ENCODE measurements around the gene SLC9A3.

SLC9A3 gene

DNA sequence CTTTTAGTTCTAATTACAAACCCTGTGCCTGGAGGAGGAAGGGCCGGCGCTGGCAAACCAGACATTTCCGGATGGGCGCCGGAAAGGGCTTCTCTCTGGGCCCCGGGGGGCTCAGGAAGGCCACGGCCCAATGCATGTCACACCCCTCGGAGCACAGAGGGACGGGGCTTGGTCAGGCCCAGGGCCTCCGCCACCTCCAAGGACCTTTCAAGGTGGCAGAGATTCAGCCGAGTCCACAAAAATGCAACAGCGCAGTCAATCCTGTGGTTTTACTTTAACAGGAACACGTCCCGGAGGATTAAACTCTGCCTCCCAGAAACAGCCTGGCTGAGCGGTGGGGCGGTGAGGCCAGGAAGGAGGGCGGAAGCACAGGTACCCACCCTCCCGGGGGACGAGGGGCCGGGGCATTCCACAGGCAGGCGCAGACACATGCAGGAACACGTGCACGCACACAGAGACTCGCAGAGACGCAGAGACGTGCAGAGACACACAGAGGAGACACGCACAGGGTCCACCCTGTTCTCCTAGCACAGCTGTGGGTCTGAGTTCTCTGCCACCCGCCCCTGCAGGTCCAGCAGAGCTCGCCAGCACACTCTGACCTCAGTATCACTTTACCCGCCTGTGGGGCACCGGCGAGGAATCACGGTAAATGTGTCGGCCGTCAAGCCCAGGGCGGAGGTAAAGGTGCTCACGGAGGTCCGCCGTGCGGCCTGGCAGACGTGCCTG, 23.0 kb downstream of the SLC9A3 start:
- TF ChIP-seq ZNF8 (CRISPR knock-in tag; IDR thresholded peaks at IDR 0.05) (no peak), ARNTL (CRISPR knock-in tag; IDR thresholded peaks at IDR 0.05; ENCODE audit: borderline replicate concordance, low read depth) (no peak), ESRRG (CRISPR knock-in tag; IDR thresholded peaks at IDR 0.05) (no peak), OSR1 (CRISPR knock-in tag; IDR thresholded peaks at IDR 0.05) (no peak)
- TF ChIP-seq, protein P1, sequence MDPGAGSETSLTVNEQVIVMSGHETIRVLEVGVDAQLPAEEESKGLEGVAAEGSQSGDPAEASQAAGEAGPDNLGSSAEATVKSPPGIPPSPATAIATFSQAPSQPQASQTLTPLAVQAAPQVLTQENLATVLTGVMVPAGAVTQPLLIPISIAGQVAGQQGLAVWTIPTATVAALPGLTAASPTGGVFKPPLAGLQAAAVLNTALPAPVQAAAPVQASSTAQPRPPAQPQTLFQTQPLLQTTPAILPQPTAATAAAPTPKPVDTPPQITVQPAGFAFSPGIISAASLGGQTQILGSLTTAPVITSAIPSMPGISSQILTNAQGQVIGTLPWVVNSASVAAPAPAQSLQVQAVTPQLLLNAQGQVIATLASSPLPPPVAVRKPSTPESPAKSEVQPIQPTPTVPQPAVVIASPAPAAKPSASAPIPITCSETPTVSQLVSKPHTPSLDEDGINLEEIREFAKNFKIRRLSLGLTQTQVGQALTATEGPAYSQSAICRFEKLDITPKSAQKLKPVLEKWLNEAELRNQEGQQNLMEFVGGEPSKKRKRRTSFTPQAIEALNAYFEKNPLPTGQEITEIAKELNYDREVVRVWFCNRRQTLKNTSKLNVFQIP (CRISPR knock-in tag; IDR thresholded peaks at IDR 0.05; ENCODE audit: borderline replicate concordance, low read depth) = no peak
- TF ChIP-seq, protein P2, sequence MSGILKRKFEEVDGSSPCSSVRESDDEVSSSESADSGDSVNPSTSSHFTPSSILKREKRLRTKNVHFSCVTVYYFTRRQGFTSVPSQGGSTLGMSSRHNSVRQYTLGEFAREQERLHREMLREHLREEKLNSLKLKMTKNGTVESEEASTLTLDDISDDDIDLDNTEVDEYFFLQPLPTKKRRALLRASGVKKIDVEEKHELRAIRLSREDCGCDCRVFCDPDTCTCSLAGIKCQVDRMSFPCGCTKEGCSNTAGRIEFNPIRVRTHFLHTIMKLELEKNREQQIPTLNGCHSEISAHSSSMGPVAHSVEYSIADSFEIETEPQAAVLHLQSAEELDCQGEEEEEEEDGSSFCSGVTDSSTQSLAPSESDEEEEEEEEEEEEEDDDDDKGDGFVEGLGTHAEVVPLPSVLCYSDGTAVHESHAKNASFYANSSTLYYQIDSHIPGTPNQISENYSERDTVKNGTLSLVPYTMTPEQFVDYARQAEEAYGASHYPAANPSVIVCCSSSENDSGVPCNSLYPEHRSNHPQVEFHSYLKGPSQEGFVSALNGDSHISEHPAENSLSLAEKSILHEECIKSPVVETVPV (CRISPR knock-in tag; IDR thresholded peaks at IDR 0.05) = no peak
- ATAC-seq = no peak

DNA sequence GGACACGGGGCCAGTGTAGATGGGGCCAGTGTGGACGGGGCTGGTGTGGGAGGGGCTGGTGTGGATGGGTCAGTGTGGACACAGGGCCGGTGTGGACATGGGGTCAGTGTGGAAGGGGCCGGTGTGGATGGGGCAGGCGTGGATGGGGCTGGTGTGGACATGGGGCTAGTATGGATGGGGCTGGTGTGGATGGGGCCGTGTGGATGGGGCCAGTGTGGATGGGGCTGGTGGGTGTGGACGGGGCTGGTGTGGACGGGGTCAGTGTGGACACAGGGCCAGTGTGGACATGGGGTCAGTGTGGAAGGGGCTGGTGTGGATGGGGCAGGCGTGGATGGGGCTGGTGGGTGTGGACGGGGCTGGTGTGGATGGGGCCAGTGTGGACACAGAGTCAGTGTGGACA, 23.8 kb downstream of the SLC9A3 start:
- no peak for ATAC-seq

DNA sequence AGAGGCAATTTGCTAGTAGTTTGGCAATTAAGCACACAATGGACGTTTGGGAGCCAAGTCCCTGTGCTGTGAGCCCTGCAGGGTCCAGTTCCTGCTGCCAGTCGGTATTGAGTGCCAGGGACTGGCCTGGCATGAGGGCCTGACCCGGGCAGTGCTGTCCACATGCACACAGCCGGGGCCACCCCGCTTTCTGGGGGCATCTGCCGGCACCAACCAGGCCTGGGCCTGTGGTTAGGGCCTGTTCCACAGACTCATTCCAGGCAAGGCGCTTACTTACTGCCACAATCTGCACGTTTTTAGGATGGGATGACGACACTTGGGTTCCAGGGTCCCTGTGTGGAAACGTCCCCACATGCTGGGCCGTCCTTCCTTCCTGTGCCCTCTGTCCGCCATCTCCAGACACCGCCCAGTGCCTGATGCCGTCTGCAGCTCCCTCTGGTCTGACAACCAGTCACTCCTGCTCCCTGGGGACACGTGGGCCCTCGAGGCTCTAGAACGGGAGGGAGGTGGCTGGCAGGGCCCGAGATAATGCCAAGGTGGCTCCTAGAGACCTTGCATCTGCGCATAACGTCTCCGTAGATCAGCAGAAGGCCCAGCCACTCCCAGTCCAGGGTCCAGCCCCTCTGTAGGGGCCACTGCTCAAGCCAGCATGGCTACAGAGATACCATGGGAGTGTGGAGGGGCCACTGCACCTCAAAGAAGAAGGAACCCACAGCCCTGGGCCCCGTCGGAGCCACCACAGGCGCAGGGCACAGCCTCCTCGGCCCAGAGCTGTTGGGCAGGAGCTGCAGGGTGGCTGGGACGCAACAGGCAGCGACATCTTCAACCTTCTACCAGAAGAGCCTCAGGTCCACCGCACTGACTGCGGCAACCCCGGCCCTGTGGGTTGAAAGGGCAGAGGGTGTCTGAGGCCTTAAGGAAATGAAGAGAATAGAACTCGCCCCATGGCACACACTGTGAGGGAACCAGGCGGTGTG, 24.7 kb downstream of the SLC9A3 start:
- no peak for ATAC-seq
- TF ChIP-seq, protein P2 (CRISPR knock-in tag; IDR thresholded peaks at IDR 0.05) = no peak
- no peak for TF ChIP-seq OSR1 (CRISPR knock-in tag; IDR thresholded peaks at IDR 0.05)

More for the DNA sequence above, 23.8 kb downstream of the SLC9A3 start:
- TF ChIP-seq, protein P3, sequence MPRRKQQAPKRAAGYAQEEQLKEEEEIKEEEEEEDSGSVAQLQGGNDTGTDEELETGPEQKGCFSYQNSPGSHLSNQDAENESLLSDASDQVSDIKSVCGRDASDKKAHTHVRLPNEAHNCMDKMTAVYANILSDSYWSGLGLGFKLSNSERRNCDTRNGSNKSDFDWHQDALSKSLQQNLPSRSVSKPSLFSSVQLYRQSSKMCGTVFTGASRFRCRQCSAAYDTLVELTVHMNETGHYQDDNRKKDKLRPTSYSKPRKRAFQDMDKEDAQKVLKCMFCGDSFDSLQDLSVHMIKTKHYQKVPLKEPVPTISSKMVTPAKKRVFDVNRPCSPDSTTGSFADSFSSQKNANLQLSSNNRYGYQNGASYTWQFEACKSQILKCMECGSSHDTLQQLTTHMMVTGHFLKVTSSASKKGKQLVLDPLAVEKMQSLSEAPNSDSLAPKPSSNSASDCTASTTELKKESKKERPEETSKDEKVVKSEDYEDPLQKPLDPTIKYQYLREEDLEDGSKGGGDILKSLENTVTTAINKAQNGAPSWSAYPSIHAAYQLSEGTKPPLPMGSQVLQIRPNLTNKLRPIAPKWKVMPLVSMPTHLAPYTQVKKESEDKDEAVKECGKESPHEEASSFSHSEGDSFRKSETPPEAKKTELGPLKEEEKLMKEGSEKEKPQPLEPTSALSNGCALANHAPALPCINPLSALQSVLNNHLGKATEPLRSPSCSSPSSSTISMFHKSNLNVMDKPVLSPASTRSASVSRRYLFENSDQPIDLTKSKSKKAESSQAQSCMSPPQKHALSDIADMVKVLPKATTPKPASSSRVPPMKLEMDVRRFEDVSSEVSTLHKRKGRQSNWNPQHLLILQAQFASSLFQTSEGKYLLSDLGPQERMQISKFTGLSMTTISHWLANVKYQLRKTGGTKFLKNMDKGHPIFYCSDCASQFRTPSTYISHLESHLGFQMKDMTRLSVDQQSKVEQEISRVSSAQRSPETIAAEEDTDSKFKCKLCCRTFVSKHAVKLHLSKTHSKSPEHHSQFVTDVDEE (CRISPR knock-in tag; IDR thresholded peaks at IDR 0.05) = no peak
- TF ChIP-seq ZNF8 (CRISPR knock-in tag; IDR thresholded peaks at IDR 0.05) (no peak), ZFP3 (CRISPR knock-in tag; IDR thresholded peaks at IDR 0.05) (no peak), ZNF565 (CRISPR knock-in tag; conservative IDR thresholded peaks at IDR 0.05; ENCODE audit: low read depth) (no peak), TOX (CRISPR knock-in tag; IDR thresholded peaks at IDR 0.05; ENCODE audit: borderline replicate concordance) (no peak), ARNTL (CRISPR knock-in tag; IDR thresholded peaks at IDR 0.05; ENCODE audit: borderline replicate concordance, low read depth) (no peak), BACH2 (CRISPR knock-in tag; IDR thresholded peaks at IDR 0.05; ENCODE audit: borderline replicate concordance) (no peak)

DNA sequence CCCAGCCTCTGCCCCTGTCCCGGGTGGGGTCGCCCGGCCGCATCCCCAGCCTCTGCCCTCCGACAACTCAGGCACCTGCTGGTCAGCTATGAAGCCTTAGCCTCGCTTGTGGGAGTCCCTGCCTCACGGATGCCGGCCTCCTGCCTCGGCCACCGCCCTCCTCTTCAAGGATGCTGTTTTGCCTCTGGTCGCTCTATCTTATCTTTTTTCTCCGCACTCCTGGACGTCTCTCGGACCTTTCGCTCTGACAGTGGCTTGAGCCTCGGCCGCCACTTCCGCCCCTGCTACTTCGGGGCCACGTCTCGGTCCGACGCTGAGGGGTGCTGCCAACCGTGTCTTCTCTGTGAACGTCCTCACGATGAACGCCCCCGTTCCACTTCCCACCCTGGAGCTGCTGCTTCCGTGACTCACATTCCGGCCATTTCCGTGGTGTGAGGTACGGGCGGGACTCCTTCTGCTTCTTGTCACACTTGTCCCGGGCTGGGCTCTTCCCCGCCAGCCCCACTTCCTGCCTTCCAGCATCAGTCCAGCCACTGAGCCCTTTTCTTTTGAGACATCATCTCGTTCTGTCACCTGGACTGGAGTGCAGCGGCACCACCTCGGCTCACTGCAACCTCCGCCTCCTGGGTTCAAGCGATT, 26.3 kb downstream of the SLC9A3 start:
- ATAC-seq = no peak
- TF ChIP-seq ZNF70 (CRISPR knock-in tag; IDR thresholded peaks at IDR 0.05) = no peak
- no peak for TF ChIP-seq OSR1 (CRISPR knock-in tag; IDR thresholded peaks at IDR 0.05)
- no peak for TF ChIP-seq TOX (CRISPR knock-in tag; IDR thresholded peaks at IDR 0.05; ENCODE audit: borderline replicate concordance)
- TF ChIP-seq ZFP30 (CRISPR knock-in tag; IDR thresholded peaks at IDR 0.05) = no peak
- TF ChIP-seq, protein P4, sequence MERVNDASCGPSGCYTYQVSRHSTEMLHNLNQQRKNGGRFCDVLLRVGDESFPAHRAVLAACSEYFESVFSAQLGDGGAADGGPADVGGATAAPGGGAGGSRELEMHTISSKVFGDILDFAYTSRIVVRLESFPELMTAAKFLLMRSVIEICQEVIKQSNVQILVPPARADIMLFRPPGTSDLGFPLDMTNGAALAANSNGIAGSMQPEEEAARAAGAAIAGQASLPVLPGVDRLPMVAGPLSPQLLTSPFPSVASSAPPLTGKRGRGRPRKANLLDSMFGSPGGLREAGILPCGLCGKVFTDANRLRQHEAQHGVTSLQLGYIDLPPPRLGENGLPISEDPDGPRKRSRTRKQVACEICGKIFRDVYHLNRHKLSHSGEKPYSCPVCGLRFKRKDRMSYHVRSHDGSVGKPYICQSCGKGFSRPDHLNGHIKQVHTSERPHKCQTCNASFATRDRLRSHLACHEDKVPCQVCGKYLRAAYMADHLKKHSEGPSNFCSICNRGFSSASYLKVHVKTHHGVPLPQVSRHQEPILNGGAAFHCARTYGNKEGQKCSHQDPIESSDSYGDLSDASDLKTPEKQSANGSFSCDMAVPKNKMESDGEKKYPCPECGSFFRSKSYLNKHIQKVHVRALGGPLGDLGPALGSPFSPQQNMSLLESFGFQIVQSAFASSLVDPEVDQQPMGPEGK (CRISPR knock-in tag; IDR thresholded peaks at IDR 0.05; ENCODE audit: borderline replicate concordance) = no peak
- no peak for TF ChIP-seq ZFP3 (CRISPR knock-in tag; IDR thresholded peaks at IDR 0.05)
- no peak for TF ChIP-seq ZNF565 (CRISPR knock-in tag; conservative IDR thresholded peaks at IDR 0.05; ENCODE audit: low read depth)

Measured in SK-N-SH treated with all-trans-retinoic acid at 6 μM for 48 hours (cell line).